Hematopoietic multipotent progenitor cell treated with erythropoietin and hydrocortisone succinate and interleukin-3 and kit ligand, for 17 days (in vitro differentiated cells): ENCODE measurements around the gene ARMH4.
A peak's percentile ranks its signal among the peaks of the same experiment; 100 is the strongest.
"Not testable (repeated sequence)": the region's sequence is repeated elsewhere in the genome, so short reads cannot be mapped to it uniquely, and the experiment has no call there.

Experiments used
- DNase-seq: peaks from one replicate; pipeline ENCODE4 v3.0.0-alpha.2; 2015; ENCODE audit warnings: low spot score

The ARMH4 gene

GRCh38 chr14:58146399-58146798, 5.6 kb downstream of the ARMH4 start:
- DNase-seq, result no peak

GRCh38 chr14:58145936-58146335, 6.1 kb downstream of the ARMH4 start:
- no peak for DNase-seq

- DNase-seq, result no peak
Measured at GRCh38 chr14:58143106-58143505, 8.9 kb downstream of the ARMH4 start.

- DNase-seq, result no peak
Measured at GRCh38 chr14:58141893-58142292, 10.1 kb downstream of the ARMH4 start.

- DNase-seq, result no peak
Measured at GRCh38 chr14:58138714-58139482, 13.1 kb downstream of the ARMH4 start.

GRCh38 chr14:58138031-58138713, 13.8 kb downstream of the ARMH4 start:
- DNase-seq, result peak; percentile 69

- DNase-seq, result no peak
Measured at GRCh38 chr14:58133739-58134138, 18.3 kb downstream of the ARMH4 start.

GRCh38 chr14:58131386-58131785, 20.6 kb downstream of the ARMH4 start:
- DNase-seq, result no peak

- no peak for DNase-seq
Measured at GRCh38 chr14:58130116-58130782, 21.8 kb downstream of the ARMH4 start.

GRCh38 chr14:58129208-58129607, 22.8 kb downstream of the ARMH4 start:
- DNase-seq, result no peak

GRCh38 chr14:58128416-58128815, 23.6 kb downstream of the ARMH4 start:
- DNase-seq, result no peak

GRCh38 chr14:58122546-58122945, 29.5 kb downstream of the ARMH4 start:
- DNase-seq, result not testable (repeated sequence)

GRCh38 chr14:58121530-58122186, 30.4 kb downstream of the ARMH4 start:
- DNase-seq, result no peak

GRCh38 chr14:58119381-58119780, 32.6 kb downstream of the ARMH4 start:
- no peak for DNase-seq

GRCh38 chr14:58118097-58118815, 33.8 kb downstream of the ARMH4 start:
- no peak for DNase-seq

GRCh38 chr14:58109744-58110143, 42.3 kb downstream of the ARMH4 start:
- DNase-seq, result no peak

GRCh38 chr14:58108717-58109116, 43.3 kb downstream of the ARMH4 start:
- DNase-seq, result no peak

GRCh38 chr14:58107947-58108552, 44.0 kb downstream of the ARMH4 start:
- DNase-seq, result peak; percentile 70

- no peak for DNase-seq
Measured at GRCh38 chr14:58107041-58107440, 45.0 kb downstream of the ARMH4 start.

GRCh38 chr14:58106446-58106845, 45.6 kb downstream of the ARMH4 start:
- DNase-seq, result no peak

- no peak for DNase-seq
Measured at GRCh38 chr14:58104808-58105207, 47.2 kb downstream of the ARMH4 start.
